DOHH2 (cell line): ENCODE data around the gene DGUOK.

Source experiments
- EZH2phosphoT487 ChIP-seq: fragments of 200-600 bp; sonication (generic); IDR thresholded peaks from 2 replicates; pipeline ENCODE4 v1.6.1; 2017; ENCODE audit warnings: borderline replicate concordance, mild to moderate bottlenecking, antibody characterized with exemption, low read length, moderate library complexity, mixed read lengths
- TF ChIP-seq, protein P1 (sequence below): fragments of 200-600 bp; sonication (generic); IDR thresholded peaks from one replicate; pipeline ENCODE4 v1.5.1; 2014; ENCODE audit warnings: antibody characterized with exemption, mild to moderate bottlenecking, low read depth, low read length; ENCODE audit not compliant: poor library complexity, severe bottlenecking

DNA sequence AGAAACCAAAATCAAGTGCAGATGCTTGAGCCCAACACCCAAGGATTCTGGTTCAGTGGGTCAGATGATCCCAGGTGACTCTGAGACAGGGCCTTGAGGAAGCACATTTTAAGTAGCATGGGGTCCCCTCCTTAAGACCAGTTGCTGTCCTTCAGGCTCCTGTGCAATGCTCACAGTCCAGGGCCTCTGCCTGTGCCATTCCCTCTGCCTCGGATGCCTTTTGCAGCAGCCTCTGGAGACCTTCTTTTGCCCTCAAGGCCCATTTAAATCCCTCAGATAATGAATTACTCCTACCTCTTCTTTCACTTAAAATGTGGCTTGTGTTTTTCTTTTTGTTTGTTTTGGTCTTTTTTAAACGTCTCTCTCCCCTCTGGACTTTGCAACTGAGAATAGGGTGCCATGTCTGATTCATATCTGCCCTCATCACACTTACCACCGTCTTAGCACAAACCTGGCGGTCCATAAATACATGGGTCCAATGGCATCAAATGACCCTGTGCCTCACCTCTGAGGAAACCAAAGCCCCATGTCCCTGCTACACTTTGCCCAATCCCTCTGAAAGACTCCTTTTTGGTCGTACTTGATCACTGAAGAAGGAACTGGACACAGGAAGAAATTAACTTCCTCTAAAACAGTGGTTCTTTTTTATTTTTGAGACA, 19.7 kb upstream of the DGUOK start:
- TF ChIP-seq, protein P1, sequence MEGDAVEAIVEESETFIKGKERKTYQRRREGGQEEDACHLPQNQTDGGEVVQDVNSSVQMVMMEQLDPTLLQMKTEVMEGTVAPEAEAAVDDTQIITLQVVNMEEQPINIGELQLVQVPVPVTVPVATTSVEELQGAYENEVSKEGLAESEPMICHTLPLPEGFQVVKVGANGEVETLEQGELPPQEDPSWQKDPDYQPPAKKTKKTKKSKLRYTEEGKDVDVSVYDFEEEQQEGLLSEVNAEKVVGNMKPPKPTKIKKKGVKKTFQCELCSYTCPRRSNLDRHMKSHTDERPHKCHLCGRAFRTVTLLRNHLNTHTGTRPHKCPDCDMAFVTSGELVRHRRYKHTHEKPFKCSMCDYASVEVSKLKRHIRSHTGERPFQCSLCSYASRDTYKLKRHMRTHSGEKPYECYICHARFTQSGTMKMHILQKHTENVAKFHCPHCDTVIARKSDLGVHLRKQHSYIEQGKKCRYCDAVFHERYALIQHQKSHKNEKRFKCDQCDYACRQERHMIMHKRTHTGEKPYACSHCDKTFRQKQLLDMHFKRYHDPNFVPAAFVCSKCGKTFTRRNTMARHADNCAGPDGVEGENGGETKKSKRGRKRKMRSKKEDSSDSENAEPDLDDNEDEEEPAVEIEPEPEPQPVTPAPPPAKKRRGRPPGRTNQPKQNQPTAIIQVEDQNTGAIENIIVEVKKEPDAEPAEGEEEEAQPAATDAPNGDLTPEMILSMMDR: no peak
- TF ChIP-seq EZH2phosphoT487: no peak
